ENCODE measurements around the gene PTGR3.

Gene PTGR3

GRCh38 chr18:75208155-75208835 is 644 bp downstream of the PTGR3 start (continued):
- TF ChIP-seq ZNF558 (tag by site-specific recombination; IDR thresholded peaks at IDR 0.05) (no peak), ZNF548 (tag by site-specific recombination; IDR thresholded peaks at IDR 0.05) (no peak), ZNF629 (tag by site-specific recombination; IDR thresholded peaks at IDR 0.05) (0 out of 2 replicates have a peak, but pooled peaks have one; percentile 13), ZFP3 (tag by site-specific recombination; IDR thresholded peaks at IDR 0.05; ENCODE audit: low read depth) (no peak), ZNF211 (tag by site-specific recombination; IDR thresholded peaks at IDR 0.05; ENCODE audit: low read depth) (no peak), ZNF404 (tag by site-specific recombination; IDR thresholded peaks at IDR 0.05) (no peak), PRDM1 (tag by site-specific recombination; IDR thresholded peaks at IDR 0.05) (no peak), ZNF785 (tag by site-specific recombination; IDR thresholded peaks at IDR 0.05) (0 out of 2 replicates have a peak, but pooled peaks have one; percentile 35), ZNF112 (tag by site-specific recombination; IDR thresholded peaks at IDR 0.05) (no peak), ZNF248 (tag by site-specific recombination; IDR thresholded peaks at IDR 0.05) (no peak), SCRT1 (tag by site-specific recombination; IDR thresholded peaks at IDR 0.05; ENCODE audit: borderline replicate concordance) (peak; percentile 25; the same call in 1 of the 2 replicates)
- TF ChIP-seq, protein P1, sequence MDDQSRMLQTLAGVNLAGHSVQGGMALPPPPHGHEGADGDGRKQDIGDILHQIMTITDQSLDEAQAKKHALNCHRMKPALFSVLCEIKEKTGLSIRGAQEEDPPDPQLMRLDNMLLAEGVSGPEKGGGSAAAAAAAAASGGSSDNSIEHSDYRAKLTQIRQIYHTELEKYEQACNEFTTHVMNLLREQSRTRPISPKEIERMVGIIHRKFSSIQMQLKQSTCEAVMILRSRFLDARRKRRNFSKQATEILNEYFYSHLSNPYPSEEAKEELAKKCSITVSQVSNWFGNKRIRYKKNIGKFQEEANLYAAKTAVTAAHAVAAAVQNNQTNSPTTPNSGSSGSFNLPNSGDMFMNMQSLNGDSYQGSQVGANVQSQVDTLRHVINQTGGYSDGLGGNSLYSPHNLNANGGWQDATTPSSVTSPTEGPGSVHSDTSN (CRISPR knock-in tag; IDR thresholded peaks at IDR 0.05) = no peak
- TF ChIP-seq, protein P2, sequence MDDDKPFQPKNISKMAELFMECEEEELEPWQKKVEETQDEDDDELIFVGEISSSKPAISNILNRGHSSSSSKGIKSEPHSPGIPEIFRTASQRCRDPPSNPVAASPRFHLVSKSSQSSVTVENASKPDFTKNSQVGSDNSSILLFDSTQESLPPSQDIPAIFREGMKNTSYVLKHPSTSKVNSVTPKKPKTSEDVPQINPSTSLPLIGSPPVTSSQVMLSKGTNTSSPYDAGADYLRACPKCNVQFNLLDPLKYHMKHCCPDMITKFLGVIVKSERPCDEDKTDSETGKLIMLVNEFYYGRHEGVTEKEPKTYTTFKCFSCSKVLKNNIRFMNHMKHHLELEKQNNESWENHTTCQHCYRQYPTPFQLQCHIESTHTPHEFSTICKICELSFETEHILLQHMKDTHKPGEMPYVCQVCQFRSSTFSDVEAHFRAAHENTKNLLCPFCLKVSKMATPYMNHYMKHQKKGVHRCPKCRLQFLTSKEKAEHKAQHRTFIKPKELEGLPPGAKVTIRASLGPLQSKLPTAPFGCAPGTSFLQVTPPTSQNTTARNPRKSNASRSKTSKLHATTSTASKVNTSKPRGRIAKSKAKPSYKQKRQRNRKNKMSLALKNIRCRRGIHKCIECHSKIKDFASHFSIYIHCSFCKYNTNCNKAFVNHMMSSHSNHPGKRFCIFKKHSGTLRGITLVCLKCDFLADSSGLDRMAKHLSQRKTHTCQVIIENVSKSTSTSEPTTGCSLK (tag by site-specific recombination; IDR thresholded peaks at IDR 0.05) = no peak

DNA sequence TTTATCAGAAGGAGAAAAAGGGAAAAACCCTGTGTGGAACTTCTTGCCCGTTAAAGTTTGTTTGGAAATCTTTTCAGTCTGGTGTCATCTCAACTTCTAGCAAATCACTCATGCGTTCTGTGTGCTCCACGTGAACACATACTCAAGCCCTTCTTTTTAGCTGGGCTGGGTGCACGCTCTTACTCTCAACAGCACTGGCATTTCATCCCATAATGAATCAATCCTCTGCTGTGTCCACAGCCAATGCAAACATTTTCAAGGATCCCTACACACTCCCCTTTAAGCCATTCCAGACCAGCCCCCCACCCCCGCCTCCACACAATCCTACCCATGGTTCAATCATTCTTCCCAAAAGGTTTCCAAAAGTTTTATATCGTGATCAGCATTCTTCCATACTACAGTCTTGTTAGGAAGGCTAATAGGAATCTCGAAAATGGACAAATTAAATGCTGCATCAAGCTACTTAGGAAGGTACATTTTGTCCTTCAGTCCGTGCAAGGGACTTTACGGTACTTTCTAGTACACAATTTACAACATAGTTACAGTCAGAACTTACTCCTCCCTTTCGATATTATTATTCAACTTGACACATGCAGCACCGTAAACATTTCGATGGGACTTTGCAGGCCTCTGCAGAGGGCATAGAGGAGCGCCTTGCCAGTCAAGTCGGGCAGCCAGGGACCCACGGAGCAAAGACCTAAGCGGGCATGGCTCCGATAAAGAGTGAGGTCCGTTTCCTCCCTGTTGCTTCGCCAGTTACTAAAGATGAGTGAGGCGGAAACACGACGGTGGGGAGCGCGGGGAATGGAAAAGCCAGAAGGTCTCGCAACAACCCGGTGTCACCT is 1.4 kb downstream of the PTGR3 start:
- no peaks in the 10 kb centered on the region for H3K9me3 ChIP-seq (ENCODE audit: control insufficient read depth, insufficient read depth, low read depth, low read length)
- peaks cover 17% of the 10 kb centered on the region for H3K4me1 ChIP-seq (ENCODE audit: control insufficient read depth, insufficient read depth, low read length)
- H3K36me3 ChIP-seq (ENCODE audit: control insufficient read depth in 2 of 2, insufficient read depth in 1 of 2, low read length in 2 of 2) = no peaks in the 10 kb centered on the region
- peak overlapping the region; percentile 91 for H3K4me3 ChIP-seq (ENCODE audit: low read depth, low read length)
- ChIA-PET POLR2A (no interaction called here), CTCF (interaction anchor here (0.7 kb wide), 1 partner anchor 170 kb away, joined by 3 read pairs; no protein-coding TSS in a partner anchor)
- H3K27ac ChIP-seq (ENCODE audit: extremely low read depth, low read depth, low read length) = peak overlapping the region; percentile 99; the same call in 1 of the 2 replicates
- TF ChIP-seq ZNF692 (tag by site-specific recombination; IDR thresholded peaks at IDR 0.05) (0 out of 2 replicates have a peak, but pooled peaks have one; percentile 22), ZNF561 (tag by site-specific recombination; IDR thresholded peaks at IDR 0.05; ENCODE audit: borderline replicate concordance) (no peak), ZNF600 (tag by site-specific recombination; IDR thresholded peaks at IDR 0.05) (peak; percentile 38), ZFP37 (tag by site-specific recombination; IDR thresholded peaks at IDR 0.05) (0 out of 2 replicates have a peak, but pooled peaks have one; percentile 13), EGR2 (tag by site-specific recombination; IDR thresholded peaks at IDR 0.05; ENCODE audit: low read depth) (peak; percentile 33; the same call in 1 of the 2 replicates), PRDM2 (tag by site-specific recombination; IDR thresholded peaks at IDR 0.05; ENCODE audit: borderline replicate concordance) (no peak), ZNF341 (tag by site-specific recombination; IDR thresholded peaks at IDR 0.05; ENCODE audit: low read depth) (peak; percentile 97), ZNF335 (tag by site-specific recombination; conservative IDR thresholded peaks at IDR 0.05) (peak; percentile 82; the same call in 1 of the 2 replicates), SCRT2 (tag by site-specific recombination; IDR thresholded peaks at IDR 0.05) (peak; percentile 62; the same call in 1 of the 2 replicates)
- TF ChIP-seq, protein P3, sequence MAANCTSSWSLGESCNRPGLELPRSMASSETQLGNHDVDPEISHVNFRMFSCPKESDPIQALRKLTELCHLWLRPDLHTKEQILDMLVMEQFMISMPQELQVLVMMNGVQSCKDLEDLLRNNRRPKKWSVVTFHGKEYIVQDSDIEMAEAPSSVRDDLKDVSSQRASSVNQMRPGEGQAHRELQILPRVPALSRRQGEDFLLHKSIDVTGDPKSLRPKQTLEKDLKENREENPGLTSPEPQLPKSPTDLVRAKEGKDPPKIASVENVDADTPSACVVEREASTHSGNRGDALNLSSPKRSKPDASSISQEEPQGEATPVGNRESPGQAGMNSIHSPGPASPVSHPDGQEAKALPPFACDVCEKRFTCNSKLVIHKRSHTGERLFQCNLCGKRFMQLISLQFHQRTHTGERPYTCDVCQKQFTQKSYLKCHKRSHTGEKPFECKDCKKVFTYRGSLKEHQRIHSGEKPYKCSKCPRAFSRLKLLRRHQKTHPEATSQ (tag by site-specific recombination; IDR thresholded peaks at IDR 0.05) = no peak
